Measurements from ENCODE around the gene ADORA1.

ADORA1 gene

DNA sequence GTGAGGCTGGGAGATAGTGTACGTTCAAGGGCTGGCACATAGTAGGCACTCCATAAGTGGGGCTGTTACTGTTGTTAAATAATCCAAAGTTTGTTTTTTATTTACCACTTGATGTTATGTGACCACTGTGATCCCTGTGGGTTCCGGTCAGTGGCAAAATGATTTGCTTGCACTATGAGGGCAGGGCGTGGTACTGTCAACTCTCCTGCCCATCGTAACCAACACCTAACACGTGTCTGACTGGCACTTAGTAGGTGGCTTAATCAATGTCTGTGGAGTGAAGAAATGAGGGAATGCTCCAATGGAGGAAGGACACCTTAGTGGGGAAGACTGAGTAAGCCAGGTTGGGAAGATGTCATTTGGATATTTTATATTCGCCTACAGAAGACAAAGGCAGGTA lies 14.6 kb downstream of the ADORA1 start:
- TF ChIP-seq, protein P1, sequence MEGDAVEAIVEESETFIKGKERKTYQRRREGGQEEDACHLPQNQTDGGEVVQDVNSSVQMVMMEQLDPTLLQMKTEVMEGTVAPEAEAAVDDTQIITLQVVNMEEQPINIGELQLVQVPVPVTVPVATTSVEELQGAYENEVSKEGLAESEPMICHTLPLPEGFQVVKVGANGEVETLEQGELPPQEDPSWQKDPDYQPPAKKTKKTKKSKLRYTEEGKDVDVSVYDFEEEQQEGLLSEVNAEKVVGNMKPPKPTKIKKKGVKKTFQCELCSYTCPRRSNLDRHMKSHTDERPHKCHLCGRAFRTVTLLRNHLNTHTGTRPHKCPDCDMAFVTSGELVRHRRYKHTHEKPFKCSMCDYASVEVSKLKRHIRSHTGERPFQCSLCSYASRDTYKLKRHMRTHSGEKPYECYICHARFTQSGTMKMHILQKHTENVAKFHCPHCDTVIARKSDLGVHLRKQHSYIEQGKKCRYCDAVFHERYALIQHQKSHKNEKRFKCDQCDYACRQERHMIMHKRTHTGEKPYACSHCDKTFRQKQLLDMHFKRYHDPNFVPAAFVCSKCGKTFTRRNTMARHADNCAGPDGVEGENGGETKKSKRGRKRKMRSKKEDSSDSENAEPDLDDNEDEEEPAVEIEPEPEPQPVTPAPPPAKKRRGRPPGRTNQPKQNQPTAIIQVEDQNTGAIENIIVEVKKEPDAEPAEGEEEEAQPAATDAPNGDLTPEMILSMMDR (IDR thresholded peaks at IDR 0.05; ENCODE audit: insufficient read depth, low read depth, low read length, missing control alignments), result no peak
- no peak overlapping the region for H3K4me3 ChIP-seq (ENCODE audit: low read depth, low read length)
- no peak for DNase-seq (ENCODE audit: low read depth)

DNA sequence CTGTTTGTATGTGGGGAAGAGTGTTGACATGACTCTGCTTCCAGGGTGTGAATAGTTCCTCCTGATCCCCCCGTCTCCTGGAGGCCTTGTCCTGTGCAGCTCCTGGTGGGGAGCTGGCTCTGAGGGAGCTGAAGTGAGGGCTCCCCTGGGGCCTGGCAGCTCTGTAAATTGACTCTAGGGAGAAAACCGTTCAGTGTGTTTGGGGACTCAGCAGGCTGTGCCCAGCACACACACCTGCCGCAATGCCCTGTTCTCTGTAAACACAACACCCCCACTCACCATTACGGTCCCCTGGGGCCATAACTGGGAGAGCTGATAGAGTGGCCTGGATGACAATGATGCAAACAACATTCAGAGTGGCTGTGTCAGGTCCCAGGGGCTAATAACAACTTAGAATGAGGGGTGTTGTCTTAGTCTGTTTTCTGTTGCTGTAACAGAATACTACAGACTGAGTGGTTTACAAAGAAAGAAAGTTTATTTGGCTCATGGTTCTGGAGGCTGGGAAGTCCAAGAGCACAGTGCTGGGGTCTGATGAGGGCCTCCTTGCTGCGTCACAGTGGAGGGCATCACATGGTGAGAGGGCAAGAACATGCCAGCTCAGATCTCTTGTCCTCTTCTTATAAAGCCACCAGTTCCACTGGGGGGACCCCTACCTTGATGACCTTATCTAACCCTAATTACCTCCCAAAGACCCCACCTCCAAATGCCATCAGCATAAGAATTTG lies 15.3 kb downstream of the ADORA1 start:
- H3K4me3 ChIP-seq (ENCODE audit: low read depth, low read length), result no peak overlapping the region
- TF ChIP-seq, protein P1 (IDR thresholded peaks at IDR 0.05; ENCODE audit: insufficient read depth, low read depth, low read length, missing control alignments), result no peak
- DNase-seq (ENCODE audit: low read depth), result no peak

DNA sequence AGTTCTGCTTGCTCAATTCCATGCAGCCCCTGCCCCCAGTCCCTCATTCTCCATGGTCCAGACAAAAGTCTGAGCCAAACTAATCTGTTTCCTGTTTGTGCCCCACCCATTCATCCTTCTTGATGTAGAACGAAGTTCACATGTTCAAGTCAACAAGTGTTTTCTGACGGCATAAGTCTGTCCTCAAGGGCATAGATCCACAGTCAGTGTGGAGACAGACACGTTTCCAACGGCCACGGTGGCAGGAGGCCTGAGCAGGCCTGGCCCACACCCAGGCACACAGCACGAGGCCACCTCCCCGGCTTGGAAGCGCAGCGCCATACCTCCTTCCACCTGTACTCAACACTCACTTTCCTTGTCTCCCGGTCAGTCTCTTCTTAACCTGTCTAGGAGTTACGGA lies 16.1 kb downstream of the ADORA1 start:
- TF ChIP-seq, protein P1 (IDR thresholded peaks at IDR 0.05; ENCODE audit: insufficient read depth, low read depth, low read length, missing control alignments), result no peak
- no peak for DNase-seq (ENCODE audit: low read depth)
- H3K4me3 ChIP-seq (ENCODE audit: low read depth, low read length), result no peak overlapping the region

DNA sequence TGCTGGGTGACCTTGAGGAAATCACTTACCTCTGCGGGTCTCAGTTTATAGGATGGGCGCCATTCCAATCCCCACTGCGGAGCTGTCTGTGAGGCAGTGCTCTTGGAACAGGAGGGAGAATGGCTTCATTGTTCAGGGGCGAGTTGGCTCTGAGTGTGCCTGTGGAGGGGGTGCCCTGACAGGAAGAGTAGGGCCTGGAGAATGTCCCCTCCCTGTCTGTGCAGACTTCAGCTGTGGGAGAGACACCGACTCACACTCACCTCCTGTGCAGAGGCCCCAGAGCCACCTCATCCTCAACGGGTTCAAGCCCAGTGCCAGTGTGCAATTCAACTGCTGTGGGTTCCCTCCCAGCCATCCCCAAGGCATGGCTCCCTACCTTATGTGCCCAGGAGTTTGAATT lies 17.1 kb downstream of the ADORA1 start:
- DNase-seq (ENCODE audit: low read depth), result no peak
- TF ChIP-seq, protein P1 (IDR thresholded peaks at IDR 0.05; ENCODE audit: insufficient read depth, low read depth, low read length, missing control alignments), result no peak
- no peak overlapping the region for H3K4me3 ChIP-seq (ENCODE audit: low read depth, low read length)

DNA sequence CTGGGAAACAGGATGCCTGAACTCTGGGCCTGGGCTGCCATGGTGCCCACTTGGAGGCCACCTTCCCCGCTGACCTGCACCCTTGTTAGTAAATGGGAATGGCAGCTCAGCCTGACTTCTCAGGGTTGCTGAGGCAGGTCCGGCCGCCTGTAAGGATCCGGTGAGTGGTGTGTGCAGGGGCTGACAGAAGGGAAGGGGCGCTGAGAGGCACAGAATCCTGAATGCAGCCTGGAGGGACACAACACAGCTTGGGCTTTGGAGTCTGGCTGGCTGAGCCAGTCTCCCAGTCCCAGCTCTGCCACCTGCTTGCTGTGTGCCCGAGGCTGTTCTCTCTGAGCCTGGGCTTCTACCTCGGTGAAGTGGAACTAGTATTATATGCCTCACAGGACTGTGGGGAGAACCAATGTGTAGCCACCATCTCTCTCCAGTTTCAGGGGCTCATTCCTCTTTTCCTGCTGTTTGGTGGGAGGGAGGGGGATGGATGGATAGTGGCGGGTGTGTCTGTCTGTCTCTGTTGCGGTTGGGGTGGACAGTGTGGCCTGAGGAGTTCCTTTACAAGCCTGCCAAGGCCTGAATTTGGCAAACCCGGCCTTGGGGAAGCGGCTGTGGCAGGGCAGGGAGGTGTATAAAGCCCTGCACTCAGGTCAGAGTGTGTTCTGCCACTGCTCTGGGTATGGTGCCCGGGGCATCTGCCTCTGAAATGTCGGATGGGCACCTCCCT lies 18.0 kb downstream of the ADORA1 start:
- no peak for DNase-seq (ENCODE audit: low read depth)
- TF ChIP-seq, protein P1 (IDR thresholded peaks at IDR 0.05; ENCODE audit: insufficient read depth, low read depth, low read length, missing control alignments), result no peak
- H3K4me3 ChIP-seq (ENCODE audit: low read depth, low read length), result no peak overlapping the region

DNA sequence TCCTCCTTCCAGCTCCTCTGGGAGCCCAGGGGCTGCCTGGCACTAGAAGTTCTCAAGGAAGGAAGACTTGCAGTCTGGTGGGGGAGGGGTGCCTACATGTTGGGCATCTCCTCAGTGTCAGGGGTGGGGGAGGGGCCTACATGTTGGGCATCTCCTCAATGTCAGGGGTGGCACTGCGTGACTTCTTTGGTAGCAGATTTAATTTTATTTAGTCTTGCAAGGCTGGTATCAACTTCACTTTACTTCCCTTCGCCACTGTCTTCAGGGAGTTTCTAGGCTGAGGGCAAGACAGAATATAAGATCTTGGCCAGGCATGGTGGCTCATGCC lies 18.5 kb downstream of the ADORA1 start:
- DNase-seq (ENCODE audit: low read depth), result no peak
- no peak overlapping the region for H3K4me3 ChIP-seq (ENCODE audit: low read depth, low read length)
- TF ChIP-seq, protein P1 (IDR thresholded peaks at IDR 0.05; ENCODE audit: insufficient read depth, low read depth, low read length, missing control alignments), result no peak
